ENCODE data around the gene TTC7B.
"Not testable (repeated sequence)": the region's sequence is repeated elsewhere in the genome, so short reads cannot be mapped to it uniquely, and the experiment has no call there.

TTC7B gene

GRCh38 chr14:90830931-90831701 is 14.9 kb upstream of the TTC7B start:
- no peak for DNase-seq (ENCODE audit: low spot score)

- DNase-seq (ENCODE audit: low spot score), result no peak
Observed at GRCh38 chr14:90829677-90830076, 13.4 kb upstream of the TTC7B start.

- no peak for DNase-seq (ENCODE audit: low spot score)
Observed at GRCh38 chr14:90828642-90829487, 12.6 kb upstream of the TTC7B start.

GRCh38 chr14:90827919-90828610 is 11.8 kb upstream of the TTC7B start:
- peak; percentile 99 for DNase-seq (ENCODE audit: low spot score)

GRCh38 chr14:90823542-90823941 is 7.3 kb upstream of the TTC7B start:
- not testable (repeated sequence) for DNase-seq (ENCODE audit: low spot score)

GRCh38 chr14:90820958-90821357 is 4.7 kb upstream of the TTC7B start:
- no peak for DNase-seq (ENCODE audit: low spot score)

- DNase-seq (ENCODE audit: low spot score), result no peak
Observed at GRCh38 chr14:90819734-90820393, 3.6 kb upstream of the TTC7B start.

GRCh38 chr14:90818715-90819114 is 2.5 kb upstream of the TTC7B start:
- no peak for DNase-seq (ENCODE audit: low spot score)

- DNase-seq (ENCODE audit: low spot score), result no peak
Observed at GRCh38 chr14:90816681-90817436, 629 bp upstream of the TTC7B start.

- DNase-seq (ENCODE audit: low spot score), result peak; percentile 26
Observed at GRCh38 chr14:90815572-90815821, 733 bp downstream of the TTC7B start.

- no peak for DNase-seq (ENCODE audit: low spot score)
Observed at GRCh38 chr14:90814806-90815571, 1.2 kb downstream of the TTC7B start.

GRCh38 chr14:90813442-90813841 is 2.8 kb downstream of the TTC7B start:
- no peak for DNase-seq (ENCODE audit: low spot score)

GRCh38 chr14:90812109-90812508 is 4.1 kb downstream of the TTC7B start:
- DNase-seq (ENCODE audit: low spot score), result no peak

- DNase-seq (ENCODE audit: low spot score), result no peak
Observed at GRCh38 chr14:90811641-90812040, 4.6 kb downstream of the TTC7B start.

GRCh38 chr14:90810806-90811205 is 5.4 kb downstream of the TTC7B start:
- no peak for DNase-seq (ENCODE audit: low spot score)

- no peak for DNase-seq (ENCODE audit: low spot score)
Observed at GRCh38 chr14:90809530-90810312, 6.5 kb downstream of the TTC7B start.

- no peak for DNase-seq (ENCODE audit: low spot score)
Observed at GRCh38 chr14:90808759-90809529, 7.3 kb downstream of the TTC7B start.

GRCh38 chr14:90807060-90807459 is 9.2 kb downstream of the TTC7B start:
- DNase-seq (ENCODE audit: low spot score), result no peak

All from GM03348 (cell line).